ENCODE results near the gene PITPNC1. TPM values are rescaled to one million over a fixed set of nuclear protein-coding genes. Genes with fewer than 3 reads are reported as not detected.
A peak's percentile ranks its signal among the peaks of the same experiment; 100 is the strongest.

Gene PITPNC1
- total and polyA plus RNA-seq, 2 of the 13 experiments (the other 11 are each of a cell fraction or from before 2014, with no cell fraction given), result 4.1 to 5.7 TPM

DNA sequence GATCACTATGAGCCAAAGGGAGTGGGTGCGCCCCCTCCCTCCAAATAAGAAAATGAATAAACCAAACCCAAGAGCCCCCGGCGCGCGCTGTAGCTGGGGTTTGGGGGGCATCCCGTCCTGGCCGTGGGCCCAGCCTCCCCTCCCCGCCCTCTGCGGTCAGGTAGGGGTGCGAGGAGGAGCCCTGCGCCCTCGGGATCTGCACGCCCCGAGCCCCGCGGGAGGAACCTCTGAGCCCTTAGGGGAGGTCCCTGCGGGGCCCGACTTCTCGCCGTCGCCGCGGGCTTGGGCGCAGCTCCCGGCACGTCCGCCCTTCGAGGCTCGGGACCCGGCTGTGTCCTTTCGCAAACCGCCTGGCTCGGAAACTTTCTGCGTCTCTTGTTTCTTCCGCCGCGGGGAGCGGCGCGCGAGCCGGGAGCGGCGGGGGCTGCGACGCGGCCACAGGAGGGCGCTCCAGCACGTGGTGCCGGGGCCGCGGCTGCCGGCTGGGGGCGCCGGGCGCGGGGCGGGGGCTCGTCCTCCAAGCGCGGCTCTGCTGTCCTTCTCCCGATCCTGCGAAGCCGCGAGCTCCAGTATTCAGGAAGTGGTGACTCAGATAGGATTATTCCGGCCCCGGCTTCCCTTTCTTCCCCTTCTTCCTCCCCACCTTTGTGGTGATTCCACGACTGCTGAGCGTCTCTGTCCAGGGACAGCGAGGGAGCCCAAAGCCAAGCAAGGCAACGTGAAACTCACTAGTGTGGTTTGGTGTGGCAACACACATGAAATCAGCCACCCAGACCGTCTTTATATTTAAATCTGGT, 1.6 kb downstream of the PITPNC1 start (continued):
- TF ChIP-seq, protein P1, sequence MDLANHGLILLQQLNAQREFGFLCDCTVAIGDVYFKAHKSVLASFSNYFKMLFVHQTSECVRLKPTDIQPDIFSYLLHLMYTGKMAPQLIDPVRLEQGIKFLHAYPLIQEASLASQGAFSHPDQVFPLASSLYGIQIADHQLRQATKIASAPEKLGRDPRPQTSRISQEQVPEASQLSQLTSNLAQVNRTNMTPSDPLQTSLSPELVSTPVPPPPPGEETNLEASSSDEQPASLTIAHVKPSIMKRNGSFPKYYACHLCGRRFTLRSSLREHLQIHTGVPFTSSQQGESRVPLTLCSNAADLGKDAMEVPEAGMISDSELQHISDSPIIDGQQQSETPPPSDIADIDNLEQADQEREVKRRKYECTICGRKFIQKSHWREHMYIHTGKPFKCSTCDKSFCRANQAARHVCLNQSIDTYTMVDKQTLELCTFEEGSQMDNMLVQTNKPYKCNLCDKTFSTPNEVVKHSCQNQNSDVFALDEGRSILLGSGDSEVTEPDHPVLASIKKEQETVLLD (CRISPR knock-in tag; IDR thresholded peaks at IDR 0.05; ENCODE audit: low read depth), result 0 out of 2 replicates have a peak, but pooled peaks have one; percentile 33
- no peak for TF ChIP-seq SRSF9 (IDR thresholded peaks at IDR 0.05; ENCODE audit: borderline replicate concordance, insufficient read depth, low read depth, low read length, poor library complexity, severe bottlenecking)
- no peak for TF ChIP-seq MAFK (conservative IDR thresholded peaks at IDR 0.05 in 1 of 2, IDR thresholded peaks at IDR 0.05 in 1 of 2; ENCODE audit: low read length in 2 of 2)
- peak; percentile 57 for TF ChIP-seq ZNF441 (CRISPR knock-in tag; IDR thresholded peaks at IDR 0.05; ENCODE audit: borderline replicate concordance)
- TF ChIP-seq ZNF230 (CRISPR knock-in tag; IDR thresholded peaks at IDR 0.05), result 0 out of 2 replicates have a peak, but pooled peaks have one; percentile 70
- no peak for TF ChIP-seq REL (CRISPR knock-in tag; conservative IDR thresholded peaks at IDR 0.05)
- no peak for TF ChIP-seq ZNF780A (CRISPR knock-in tag; IDR thresholded peaks at IDR 0.05)
- TF ChIP-seq, protein P2, sequence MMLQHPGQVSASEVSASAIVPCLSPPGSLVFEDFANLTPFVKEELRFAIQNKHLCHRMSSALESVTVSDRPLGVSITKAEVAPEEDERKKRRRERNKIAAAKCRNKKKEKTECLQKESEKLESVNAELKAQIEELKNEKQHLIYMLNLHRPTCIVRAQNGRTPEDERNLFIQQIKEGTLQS (CRISPR knock-in tag; IDR thresholded peaks at IDR 0.05), result no peak
- no peak for TF ChIP-seq ATRX (CRISPR knock-in tag; IDR thresholded peaks at IDR 0.05; ENCODE audit: borderline replicate concordance)
- TF ChIP-seq, protein P3, sequence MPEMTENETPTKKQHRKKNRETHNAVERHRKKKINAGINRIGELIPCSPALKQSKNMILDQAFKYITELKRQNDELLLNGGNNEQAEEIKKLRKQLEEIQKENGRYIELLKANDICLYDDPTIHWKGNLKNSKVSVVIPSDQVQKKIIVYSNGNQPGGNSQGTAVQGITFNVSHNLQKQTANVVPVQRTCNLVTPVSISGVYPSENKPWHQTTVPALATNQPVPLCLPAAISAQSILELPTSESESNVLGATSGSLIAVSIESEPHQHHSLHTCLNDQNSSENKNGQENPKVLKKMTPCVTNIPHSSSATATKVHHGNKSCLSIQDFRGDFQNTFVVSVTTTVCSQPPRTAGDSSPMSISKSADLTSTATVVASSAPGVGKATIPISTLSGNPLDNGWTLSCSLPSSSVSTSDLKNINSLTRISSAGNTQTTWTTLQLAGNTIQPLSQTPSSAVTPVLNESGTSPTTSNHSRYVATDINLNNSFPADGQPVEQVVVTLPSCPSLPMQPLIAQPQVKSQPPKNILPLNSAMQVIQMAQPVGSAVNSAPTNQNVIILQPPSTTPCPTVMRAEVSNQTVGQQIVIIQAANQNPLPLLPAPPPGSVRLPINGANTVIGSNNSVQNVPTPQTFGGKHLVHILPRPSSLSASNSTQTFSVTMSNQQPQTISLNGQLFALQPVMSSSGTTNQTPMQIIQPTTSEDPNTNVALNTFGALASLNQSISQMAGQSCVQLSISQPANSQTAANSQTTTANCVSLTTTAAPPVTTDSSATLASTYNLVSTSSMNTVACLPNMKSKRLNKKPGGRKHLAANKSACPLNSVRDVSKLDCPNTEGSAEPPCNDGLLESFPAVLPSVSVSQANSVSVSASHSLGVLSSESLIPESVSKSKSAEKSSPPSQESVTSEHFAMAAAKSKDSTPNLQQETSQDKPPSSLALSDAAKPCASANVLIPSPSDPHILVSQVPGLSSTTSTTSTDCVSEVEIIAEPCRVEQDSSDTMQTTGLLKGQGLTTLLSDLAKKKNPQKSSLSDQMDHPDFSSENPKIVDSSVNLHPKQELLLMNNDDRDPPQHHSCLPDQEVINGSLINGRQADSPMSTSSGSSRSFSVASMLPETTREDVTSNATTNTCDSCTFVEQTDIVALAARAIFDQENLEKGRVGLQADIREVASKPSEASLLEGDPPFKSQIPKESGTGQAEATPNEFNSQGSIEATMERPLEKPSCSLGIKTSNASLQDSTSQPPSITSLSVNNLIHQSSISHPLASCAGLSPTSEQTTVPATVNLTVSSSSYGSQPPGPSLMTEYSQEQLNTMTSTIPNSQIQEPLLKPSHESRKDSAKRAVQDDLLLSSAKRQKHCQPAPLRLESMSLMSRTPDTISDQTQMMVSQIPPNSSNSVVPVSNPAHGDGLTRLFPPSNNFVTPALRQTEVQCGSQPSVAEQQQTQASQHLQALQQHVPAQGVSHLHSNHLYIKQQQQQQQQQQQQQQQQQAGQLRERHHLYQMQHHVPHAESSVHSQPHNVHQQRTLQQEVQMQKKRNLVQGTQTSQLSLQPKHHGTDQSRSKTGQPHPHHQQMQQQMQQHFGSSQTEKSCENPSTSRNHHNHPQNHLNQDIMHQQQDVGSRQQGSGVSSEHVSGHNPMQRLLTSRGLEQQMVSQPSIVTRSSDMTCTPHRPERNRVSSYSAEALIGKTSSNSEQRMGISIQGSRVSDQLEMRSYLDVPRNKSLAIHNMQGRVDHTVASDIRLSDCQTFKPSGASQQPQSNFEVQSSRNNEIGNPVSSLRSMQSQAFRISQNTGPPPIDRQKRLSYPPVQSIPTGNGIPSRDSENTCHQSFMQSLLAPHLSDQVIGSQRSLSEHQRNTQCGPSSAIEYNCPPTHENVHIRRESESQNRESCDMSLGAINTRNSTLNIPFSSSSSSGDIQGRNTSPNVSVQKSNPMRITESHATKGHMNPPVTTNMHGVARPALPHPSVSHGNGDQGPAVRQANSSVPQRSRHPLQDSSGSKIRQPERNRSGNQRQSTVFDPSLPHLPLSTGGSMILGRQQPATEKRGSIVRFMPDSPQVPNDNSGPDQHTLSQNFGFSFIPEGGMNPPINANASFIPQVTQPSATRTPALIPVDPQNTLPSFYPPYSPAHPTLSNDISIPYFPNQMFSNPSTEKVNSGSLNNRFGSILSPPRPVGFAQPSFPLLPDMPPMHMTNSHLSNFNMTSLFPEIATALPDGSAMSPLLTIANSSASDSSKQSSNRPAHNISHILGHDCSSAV (CRISPR knock-in tag; IDR thresholded peaks at IDR 0.05; ENCODE audit: borderline replicate concordance), result no peak
- TF ChIP-seq, protein P4, sequence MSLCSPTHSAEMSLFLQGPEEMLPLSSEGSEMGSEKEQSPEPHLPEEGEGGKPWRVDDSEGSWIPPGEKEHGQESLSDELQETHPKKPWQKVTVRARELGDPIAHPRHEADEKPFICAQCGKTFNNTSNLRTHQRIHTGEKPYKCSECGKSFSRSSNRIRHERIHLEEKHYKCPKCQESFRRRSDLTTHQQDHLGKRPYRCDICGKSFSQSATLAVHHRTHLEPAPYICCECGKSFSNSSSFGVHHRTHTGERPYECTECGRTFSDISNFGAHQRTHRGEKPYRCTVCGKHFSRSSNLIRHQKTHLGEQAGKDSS (CRISPR knock-in tag; IDR thresholded peaks at IDR 0.05; ENCODE audit: borderline replicate concordance, low read depth), result 0 out of 2 replicates have a peak, but pooled peaks have one; percentile 33
- TF ChIP-seq, protein P5, sequence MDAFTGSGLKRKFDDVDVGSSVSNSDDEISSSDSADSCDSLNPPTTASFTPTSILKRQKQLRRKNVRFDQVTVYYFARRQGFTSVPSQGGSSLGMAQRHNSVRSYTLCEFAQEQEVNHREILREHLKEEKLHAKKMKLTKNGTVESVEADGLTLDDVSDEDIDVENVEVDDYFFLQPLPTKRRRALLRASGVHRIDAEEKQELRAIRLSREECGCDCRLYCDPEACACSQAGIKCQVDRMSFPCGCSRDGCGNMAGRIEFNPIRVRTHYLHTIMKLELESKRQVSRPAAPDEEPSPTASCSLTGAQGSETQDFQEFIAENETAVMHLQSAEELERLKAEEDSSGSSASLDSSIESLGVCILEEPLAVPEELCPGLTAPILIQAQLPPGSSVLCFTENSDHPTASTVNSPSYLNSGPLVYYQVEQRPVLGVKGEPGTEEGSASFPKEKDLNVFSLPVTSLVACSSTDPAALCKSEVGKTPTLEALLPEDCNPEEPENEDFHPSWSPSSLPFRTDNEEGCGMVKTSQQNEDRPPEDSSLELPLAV (CRISPR knock-in tag; conservative IDR thresholded peaks at IDR 0.05; ENCODE audit: low read depth), result no peak
